Testis (tissue), 3 donors: Measurements from ENCODE around the gene ITGB8. TPM values are rescaled to one million over a fixed set of nuclear protein-coding genes. Genes with fewer than 3 reads are reported as not detected.

Experiments
- DNase-seq: peaks from one replicate; pipeline ENCODE4 v3.0.0-alpha.2; 2019
- H3K27ac ChIP-seq, 2 donors: fragments of 200-600 bp; sonication (generic); one replicate each; pipeline ENCODE4 v1.5.1; 2019
- H3K27me3 ChIP-seq: fragments of 200-600 bp; sonication (generic); one replicate; pipeline ENCODE4 v1.5.1; 2019
- H3K36me3 ChIP-seq: fragments of 200-600 bp; sonication (generic); one replicate; pipeline ENCODE4 v1.5.1; 2017; ENCODE audit warnings: low read depth; ENCODE audit errors: missing control alignments
- H3K4me1 ChIP-seq: fragments of 200-600 bp; sonication (generic); one replicate; pipeline ENCODE4 v1.5.1; 2019
- H3K4me3 ChIP-seq, 2 donors: fragments of 200-600 bp; sonication (generic); one replicate each; pipeline ENCODE4 v1.5.1; 2017 to 2019
- H3K9me3 ChIP-seq: fragments of 200-600 bp; sonication (generic); one replicate; pipeline ENCODE4 v1.5.1; 2017
- CTCF ChIP-seq, 3 experiments: fragments of 450-650 bp in 2 of 3; fragments of 200-600 bp in 1 of 3; sonication (generic) in 1 of 3; IDR thresholded peaks; one replicate each; pipeline ENCODE4 v1.5.1; 2016 to 2019; ENCODE audit warnings: antibody characterized with exemption in 3 of 3, mild to moderate bottlenecking in 2 of 3, moderate library complexity in 1 of 3
- POLR2A ChIP-seq: fragments of 450-650 bp; IDR thresholded peaks from one replicate; pipeline ENCODE4 v1.6.1; 2017; ENCODE audit warnings: antibody characterized with exemption, mild to moderate bottlenecking, moderate library complexity
- WGBS, 2 donors: methylation state at CpG; one replicate each; pipeline ENCODE4 v1.1.5; 2018; 5-methylcytosine and 5-hydroxymethylcytosine counted together
- intact Hi-C: fragments of 100-400 bp; cut with DNase I; formaldehyde crosslinking; loops from one replicate; pipeline ENCODE4 v1.15.1; 2023; ENCODE audit warnings: low total_unique reads
- polyA plus RNA-seq: library from polyadenylated mRNA; stranded (reverse); fragments of 350-450 nt; fragmentation: Illumina TruSeq; extraction: RNeasy Lipid Tissue Mini Kit (QIAGEN cat#74804); gene quantifications from one replicate; pipeline ENCODE4 v1.2.3, GENCODE V29; 2014; ENCODE audit warnings: low read depth, low replicate concordance; ENCODE audit not compliant: insufficient read depth
- total RNA-seq, 2 donors: library from RNA; depleted of rRNA; stranded (reverse); fragments of >200 nt; gene quantifications; one replicate each; pipeline ENCODE4 v1.2.3, GENCODE V29; 2016

The ITGB8 gene
- total and polyA plus RNA-seq, 3 donors from 2014 or later = 9.5 to 111 (median 104) TPM

- no peaks in the 10 kb centered on the region for H3K9me3 ChIP-seq
- peak overlapping the region; percentile 96 for H3K27ac ChIP-seq
- intact Hi-C loops = no loop called here
- TF ChIP-seq POLR2A = no peak
- peak in 2 of 3 experiments; percentile 24 to 40 for TF ChIP-seq CTCF (IDR thresholded peaks at IDR 0.05)
- DNase-seq = peak; percentile 88
- no peaks in the 10 kb centered on the region for H3K27me3 ChIP-seq
- H3K4me3 ChIP-seq = peak overlapping the region; percentile 73 to 84
- WGBS, 2 donors = 1 to 3% methylated on average over 31 of the region's 31 CpGs
- H3K4me1 ChIP-seq = peaks cover 10% of the 10 kb centered on the region
- H3K36me3 ChIP-seq = no peaks in the 10 kb centered on the region
Measured at GRCh38 chr7:20329389-20330238, 1.1 kb upstream of the ITGB8 start.

GRCh38 chr7:20330928-20331909 lies 519 bp downstream of the ITGB8 start:
- DNase-seq = peak; percentile 40
- Histone ChIP-seq H3K9me3 (no peaks in the 10 kb centered on the region), H3K27me3 (no peaks in the 10 kb centered on the region), H3K36me3 (no peaks in the 10 kb centered on the region), H3K4me3 (peak overlapping the region; percentile 73 to 84), H3K4me1 (peaks cover 16% of the 10 kb centered on the region), H3K27ac (peak overlapping the region; percentile 96)
- TF ChIP-seq CTCF (IDR thresholded peaks at IDR 0.05) = no peak
- TF ChIP-seq POLR2A = no peak
- 0 to 4% methylated on average over 12 to 80 of the region's 92 CpGs for WGBS, 2 donors
- intact Hi-C loops = no loop called here

- peaks cover 22% of the 10 kb centered on the region for H3K4me1 ChIP-seq
- H3K9me3 ChIP-seq = no peaks in the 10 kb centered on the region
- H3K36me3 ChIP-seq = no peaks in the 10 kb centered on the region
- intact Hi-C loops = no loop called here
- DNase-seq = peak; percentile 65
- peak overlapping the region; percentile 96 for H3K27ac ChIP-seq
- TF ChIP-seq CTCF (IDR thresholded peaks at IDR 0.05) = no peak
- TF ChIP-seq POLR2A = no peak
- peak overlapping the region; percentile 73 to 84 for H3K4me3 ChIP-seq
- H3K27me3 ChIP-seq = no peaks in the 10 kb centered on the region
- 11 to 15% methylated on average over 13 of the region's 13 CpGs for WGBS, 2 donors
Measured at GRCh38 chr7:20331910-20332813, 1.5 kb downstream of the ITGB8 start.

GRCh38 chr7:20338285-20338684 lies 7.6 kb downstream of the ITGB8 start:
- Histone ChIP-seq H3K4me1 (peaks cover 36% of the 10 kb centered on the region), H3K4me3 (no peak overlapping the region), H3K9me3 (no peaks in the 10 kb centered on the region), H3K27ac (no peak overlapping the region), H3K36me3 (no peaks in the 10 kb centered on the region), H3K27me3 (no peaks in the 10 kb centered on the region)
- intact Hi-C loops = no loop called here
- WGBS, 2 donors = 88 to 95% methylated on average over 6 of the region's 6 CpGs
- DNase-seq = no peak
- TF ChIP-seq POLR2A = no peak
- no peak for TF ChIP-seq CTCF (IDR thresholded peaks at IDR 0.05)
